ENCODE results near the gene GMCL1. TPM values are rescaled to one million over a fixed set of nuclear protein-coding genes. Genes with fewer than 3 reads are reported as not detected.

The GMCL1 gene
- total and polyA plus RNA-seq, 9 of the 15 experiments (the other 6 are each of a cell fraction or from before 2014, with no cell fraction given): 7.0 to 27.3 (median 15.4) TPM

DNA sequence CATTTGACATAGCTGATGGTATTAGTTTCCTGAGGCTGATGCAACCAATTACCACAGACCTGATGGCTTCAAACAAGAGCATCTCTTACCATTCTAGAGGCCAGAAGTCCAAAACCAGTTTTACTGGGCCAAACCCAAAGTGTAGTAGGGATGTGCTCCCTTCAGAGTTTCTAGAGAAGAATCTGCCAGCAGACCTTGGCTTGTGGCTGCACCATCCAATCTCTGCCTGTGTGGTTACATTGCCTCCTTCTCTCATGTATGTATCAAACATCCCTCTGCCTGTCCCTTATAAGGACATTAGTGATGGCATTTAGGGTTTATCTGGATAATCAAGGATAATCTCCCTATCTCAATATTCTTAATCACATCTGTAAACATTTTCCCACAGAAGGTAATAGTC lies 59.8 kb downstream of the GMCL1 start:
- no TSS peak for BruUV-seq (replicated peaks)
- CTCF ChIA-PET (ENCODE audit: low intra/inter-chr PET ratio): no interaction called here

DNA sequence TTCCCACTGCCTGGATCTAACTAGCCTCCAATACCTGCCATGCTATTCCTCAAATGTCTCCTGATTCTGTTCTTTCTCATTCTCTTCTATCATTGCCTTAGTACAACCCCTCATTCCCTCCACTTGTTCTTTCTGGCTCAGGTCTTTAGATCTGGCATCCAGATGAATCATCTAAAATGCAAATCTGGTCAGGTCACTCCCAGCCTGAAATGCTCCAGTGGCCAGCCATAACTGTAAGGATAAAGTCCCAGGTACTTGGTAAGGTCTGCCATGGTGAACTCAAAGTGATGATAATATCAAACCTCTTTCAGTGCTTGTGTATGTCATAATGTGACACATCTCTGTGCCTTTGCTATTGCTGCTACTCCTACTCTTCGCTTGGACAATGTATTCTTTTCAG lies 61.4 kb downstream of the GMCL1 start:
- H3K27ac ChIP-seq (ENCODE audit: extremely low read depth, low read depth, low read length): no peak overlapping the region
- no peaks in the 10 kb centered on the region for H4K20me1 ChIP-seq (replicated peaks; ENCODE audit: control insufficient read depth, insufficient read depth, low read length)
- 0% methylated on average over 1 of the region's 1 CpG for WGBS (ENCODE audit: insufficient coverage, low coverage, missing lambda C conversion rate)
- H3K4me2 ChIP-seq (ENCODE audit: insufficient read depth, low read length): no peak overlapping the region
- DNase-seq (ENCODE audit: extremely low read depth in 1 of 4, low spot score in 3 of 4) (no peak), FAIRE-seq (no peak), ATAC-seq (no peak)
- peaks cover 18% of the 10 kb centered on the region for H3K79me2 ChIP-seq (ENCODE audit: control insufficient read depth, insufficient read depth, low read length)
- H3K9me3 ChIP-seq (replicated peaks; ENCODE audit: control insufficient read depth, insufficient read depth, low read depth, low read length): no peaks in the 10 kb centered on the region
- H3K36me3 ChIP-seq (ENCODE audit: control insufficient read depth, insufficient read depth, low read length): peaks cover 6% of the 10 kb centered on the region; the same call in 1 of the 3 replicates
- ChIA-PET POLR2A (no interaction called here), CTCF (ENCODE audit: low intra/inter-chr PET ratio) (no interaction called here)
- H3K4me3 ChIP-seq: no peak overlapping the region
- no peaks in the 10 kb centered on the region for H3K9me1 ChIP-seq (ENCODE audit: control insufficient read depth, insufficient read depth, low read length)
- no peaks in the 10 kb centered on the region for H3K27me3 ChIP-seq (ENCODE audit: control insufficient read depth in 2 of 2, insufficient read depth in 2 of 2, low read length in 2 of 2)
- no peak overlapping the region for H2AFZ ChIP-seq (ENCODE audit: low read depth, low read length)
- intact Hi-C loops (cut with micrococcal nuclease) (loop anchor here (5.0 to 10.0 kb wide), 2 partner anchors 66 to 169 kb away; partner anchors contain the start of gene GMCL1), in situ Hi-C loops (cut with MboI) (no loop called here)
- H3K4me1 ChIP-seq (replicated peaks in 1 of 2; ENCODE audit: control insufficient read depth in 2 of 2, insufficient read depth in 2 of 2, low read length in 2 of 2): peaks cover 3 to 7% of the 10 kb centered on the region in 2 experiments; a peak in 4 of 5 replicates
- BruUV-seq (replicated peaks): no TSS peak
- H3K9ac ChIP-seq (ENCODE audit: insufficient read depth in 1 of 2, low read depth in 2 of 2, low read length in 2 of 2): no peak overlapping the region
- TF ChIP-seq RBM14 (IDR thresholded peaks at IDR 0.05; ENCODE audit: borderline replicate concordance, insufficient read depth, low read depth, low read length): no peak
- TF ChIP-seq YY1 (IDR thresholded peaks at IDR 0.05; ENCODE audit: borderline replicate concordance in 1 of 3, control insufficient read depth in 1 of 3, extremely low read depth in 1 of 3, insufficient read depth in 3 of 3, insufficient read length in 1 of 3, insufficient replicate concordance in 2 of 3, low read depth in 1 of 3, low read length in 2 of 3): no peak
- no peak for TF ChIP-seq ZNF143 (CRISPR knock-in tag; IDR thresholded peaks at IDR 0.05)
- TF ChIP-seq ZNF174 (CRISPR knock-in tag; IDR thresholded peaks at IDR 0.05): no peak
- no peak for TF ChIP-seq PYGO2 (tag; IDR thresholded peaks at IDR 0.05)
- TF ChIP-seq, protein P1, sequence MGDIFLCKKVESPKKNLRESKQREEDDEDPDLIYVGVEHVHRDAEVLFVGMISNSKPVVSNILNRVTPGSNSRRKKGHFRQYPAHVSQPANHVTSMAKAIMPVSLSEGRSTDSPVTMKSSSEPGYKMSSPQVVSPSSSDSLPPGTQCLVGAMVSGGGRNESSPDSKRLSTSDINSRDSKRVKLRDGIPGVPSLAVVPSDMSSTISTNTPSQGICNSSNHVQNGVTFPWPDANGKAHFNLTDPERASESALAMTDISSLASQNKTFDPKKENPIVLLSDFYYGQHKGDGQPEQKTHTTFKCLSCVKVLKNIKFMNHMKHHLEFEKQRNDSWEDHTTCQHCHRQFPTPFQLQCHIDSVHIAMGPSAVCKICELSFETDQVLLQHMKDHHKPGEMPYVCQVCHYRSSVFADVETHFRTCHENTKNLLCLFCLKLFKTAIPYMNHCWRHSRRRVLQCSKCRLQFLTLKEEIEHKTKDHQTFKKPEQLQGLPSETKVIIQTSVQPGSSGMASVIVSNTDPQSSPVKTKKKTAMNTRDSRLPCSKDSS (IDR thresholded peaks at IDR 0.05; ENCODE audit: low read depth, partially characterized antibody): no peak
- TF ChIP-seq HOXB6 (CRISPR knock-in tag; IDR thresholded peaks at IDR 0.05; ENCODE audit: borderline replicate concordance): no peak
- no peak for TF ChIP-seq ZBED1 (IDR thresholded peaks at IDR 0.05)
- no peak for TF ChIP-seq SAFB (IDR thresholded peaks at IDR 0.05; ENCODE audit: borderline replicate concordance, low read depth, low read length)

More for the DNA sequence above, 59.8 kb downstream of the GMCL1 start:
- Histone ChIP-seq H3K4me2 (ENCODE audit: insufficient read depth, low read length) (no peak overlapping the region), H3K4me1 (replicated peaks in 1 of 2; ENCODE audit: control insufficient read depth in 2 of 2, insufficient read depth in 2 of 2, low read length in 2 of 2) (no peaks in the 10 kb centered on the region; a peak in 1 of 5 replicates), H4K20me1 (replicated peaks; ENCODE audit: control insufficient read depth, insufficient read depth, low read length) (no peaks in the 10 kb centered on the region), H3K9ac (ENCODE audit: insufficient read depth in 1 of 2, low read depth in 2 of 2, low read length in 2 of 2) (no peak overlapping the region), H3K36me3 (ENCODE audit: control insufficient read depth, insufficient read depth, low read length) (no peaks in the 10 kb centered on the region), H3K9me1 (ENCODE audit: control insufficient read depth, insufficient read depth, low read length) (no peaks in the 10 kb centered on the region), H3K79me2 (ENCODE audit: control insufficient read depth, insufficient read depth, low read length) (peaks cover 6% of the 10 kb centered on the region), H3K9me3 (replicated peaks; ENCODE audit: control insufficient read depth, insufficient read depth, low read depth, low read length) (no peaks in the 10 kb centered on the region), H3K4me3 (no peak overlapping the region), H3K27ac (ENCODE audit: extremely low read depth, low read depth, low read length) (no peak overlapping the region), H2AFZ (ENCODE audit: low read depth, low read length) (no peak overlapping the region), H3K27me3 (ENCODE audit: control insufficient read depth in 2 of 2, insufficient read depth in 2 of 2, low read length in 2 of 2) (no peaks in the 10 kb centered on the region)
- intact Hi-C loops (cut with micrococcal nuclease) (no loop called here), in situ Hi-C loops (cut with MboI) (no loop called here)
- ATAC-seq: no peak
- no peak for TF ChIP-seq HDAC8 (tag; IDR thresholded peaks at IDR 0.05)
- TF ChIP-seq RBM25 (IDR thresholded peaks at IDR 0.05; ENCODE audit: low read depth, low read length, severe bottlenecking): peak; percentile 52
- DNase-seq (ENCODE audit: extremely low read depth in 1 of 4, low spot score in 3 of 4): no peak
- POLR2A ChIA-PET: interaction anchor here (0.7 kb wide), 1 partner anchor 196 kb away, joined by 3 read pairs; no protein-coding TSS in a partner anchor
- FAIRE-seq: no peak
